Measurements from ENCODE around the gene RASA3.

RASA3 gene

GRCh38 chr13:114063545-114064449, 68.6 kb downstream of the RASA3 start:
- DNase-seq, result no peak

- no peak for DNase-seq
Measured at GRCh38 chr13:114062754-114063153, 69.7 kb downstream of the RASA3 start.

DNA sequence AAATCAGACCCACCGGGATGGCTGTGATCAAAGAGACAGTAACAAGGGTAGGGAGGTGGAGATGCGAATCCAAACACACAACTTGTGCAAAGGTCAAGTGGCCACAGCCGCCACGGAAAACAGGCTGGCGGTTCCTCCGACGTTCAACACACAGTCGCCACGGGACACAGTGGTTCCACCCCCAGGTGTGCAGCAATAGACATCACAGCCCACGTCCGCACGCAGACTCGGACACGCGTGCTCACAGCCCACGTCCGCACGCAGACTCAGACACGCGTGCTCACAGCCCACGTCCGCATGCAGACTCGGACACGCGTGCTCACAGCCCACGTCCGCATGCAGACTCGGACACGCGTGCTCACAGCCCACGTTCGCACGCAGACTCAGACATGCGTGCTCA, 70.1 kb downstream of the RASA3 start:
- no peak for DNase-seq

- DNase-seq, result no peak
Measured at GRCh38 chr13:114061744-114062143, 70.7 kb downstream of the RASA3 start.

DNA sequence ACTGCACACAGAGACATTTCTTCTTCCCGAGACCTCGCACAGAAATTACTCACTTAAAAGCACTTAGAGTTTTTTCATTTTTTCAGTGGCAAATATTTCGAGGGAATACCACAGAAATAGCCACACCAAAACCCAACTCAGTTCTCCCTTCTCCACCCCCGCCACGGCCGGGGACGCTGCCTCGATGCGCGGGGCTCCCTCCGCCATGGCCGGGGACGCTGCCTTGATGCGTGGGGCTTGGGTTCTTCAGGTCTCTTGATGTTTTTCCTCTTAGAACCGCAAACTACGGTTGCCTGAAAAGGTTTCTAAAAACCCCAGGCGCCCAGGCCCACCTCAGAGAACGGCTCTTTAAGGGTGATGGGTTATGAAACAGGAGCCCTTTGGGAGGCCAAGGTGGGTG, 71.4 kb downstream of the RASA3 start:
- DNase-seq, result no peak

DNA sequence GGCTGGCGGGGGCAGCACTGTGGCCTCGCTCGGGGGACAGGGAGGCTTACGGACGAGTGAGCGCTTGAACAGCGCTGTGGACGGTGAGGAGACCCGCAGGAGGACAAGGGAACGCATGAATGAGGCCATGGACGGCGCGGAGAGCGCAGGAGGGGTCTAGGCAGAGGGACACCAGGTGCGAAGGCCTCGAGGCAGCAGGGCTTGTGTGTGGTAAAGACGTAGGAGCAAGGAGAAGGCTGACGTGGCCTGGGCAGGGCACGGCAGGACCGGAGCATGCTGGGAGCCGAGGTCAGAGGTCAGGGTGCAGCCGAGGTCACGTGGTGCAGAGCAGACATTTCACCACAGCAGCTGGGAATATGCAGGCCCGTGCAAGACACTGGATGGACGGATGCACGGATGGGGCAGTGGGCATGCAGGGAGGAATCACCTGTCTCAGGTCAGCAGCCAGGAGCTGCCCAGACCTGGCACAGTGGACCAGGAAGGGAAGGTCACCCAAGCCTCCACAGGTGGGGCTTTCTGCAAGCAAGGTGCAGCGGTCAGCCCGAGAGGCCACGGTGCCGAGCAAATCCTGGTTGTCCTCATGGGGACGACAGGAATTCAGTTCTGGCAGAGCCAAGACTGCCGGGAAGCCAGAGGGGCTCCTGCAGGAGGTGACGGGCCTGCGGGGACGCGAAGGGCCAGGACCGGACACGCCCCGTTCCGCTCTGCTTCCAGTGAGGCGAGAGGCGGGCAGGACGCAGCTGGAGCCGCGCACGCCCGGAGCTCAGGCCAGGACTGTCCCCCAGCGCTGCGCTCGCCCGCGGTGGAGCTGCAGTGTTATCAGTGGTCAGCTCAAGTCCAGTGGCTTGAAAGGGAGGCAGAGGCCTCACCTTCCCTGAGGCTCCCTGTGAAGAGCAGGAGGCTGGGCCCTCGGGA, 72.2 kb downstream of the RASA3 start:
- DNase-seq, result no peak

DNA sequence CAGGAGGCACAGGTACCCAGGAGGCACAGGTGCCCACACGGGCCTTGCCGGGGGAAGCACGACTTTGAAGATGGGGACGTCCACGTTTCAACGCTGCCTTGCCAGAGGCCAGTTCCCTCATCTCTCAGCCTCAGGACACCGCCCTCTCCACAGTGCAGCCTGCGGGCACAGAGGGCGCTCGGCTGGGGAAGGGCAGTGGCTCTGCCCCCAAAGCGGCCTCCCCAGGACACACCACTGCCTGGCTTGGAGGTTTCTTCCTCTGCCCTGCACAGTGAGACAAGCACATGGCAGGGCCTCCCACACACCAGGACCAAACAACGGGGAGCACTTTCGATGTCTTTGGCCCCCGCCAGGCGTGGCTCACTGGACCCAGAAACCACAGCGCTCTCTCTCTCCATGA, 73.0 kb downstream of the RASA3 start:
- DNase-seq, result no peak

- no peak for DNase-seq
Measured at GRCh38 chr13:114058051-114058867, 74.2 kb downstream of the RASA3 start.

DNA sequence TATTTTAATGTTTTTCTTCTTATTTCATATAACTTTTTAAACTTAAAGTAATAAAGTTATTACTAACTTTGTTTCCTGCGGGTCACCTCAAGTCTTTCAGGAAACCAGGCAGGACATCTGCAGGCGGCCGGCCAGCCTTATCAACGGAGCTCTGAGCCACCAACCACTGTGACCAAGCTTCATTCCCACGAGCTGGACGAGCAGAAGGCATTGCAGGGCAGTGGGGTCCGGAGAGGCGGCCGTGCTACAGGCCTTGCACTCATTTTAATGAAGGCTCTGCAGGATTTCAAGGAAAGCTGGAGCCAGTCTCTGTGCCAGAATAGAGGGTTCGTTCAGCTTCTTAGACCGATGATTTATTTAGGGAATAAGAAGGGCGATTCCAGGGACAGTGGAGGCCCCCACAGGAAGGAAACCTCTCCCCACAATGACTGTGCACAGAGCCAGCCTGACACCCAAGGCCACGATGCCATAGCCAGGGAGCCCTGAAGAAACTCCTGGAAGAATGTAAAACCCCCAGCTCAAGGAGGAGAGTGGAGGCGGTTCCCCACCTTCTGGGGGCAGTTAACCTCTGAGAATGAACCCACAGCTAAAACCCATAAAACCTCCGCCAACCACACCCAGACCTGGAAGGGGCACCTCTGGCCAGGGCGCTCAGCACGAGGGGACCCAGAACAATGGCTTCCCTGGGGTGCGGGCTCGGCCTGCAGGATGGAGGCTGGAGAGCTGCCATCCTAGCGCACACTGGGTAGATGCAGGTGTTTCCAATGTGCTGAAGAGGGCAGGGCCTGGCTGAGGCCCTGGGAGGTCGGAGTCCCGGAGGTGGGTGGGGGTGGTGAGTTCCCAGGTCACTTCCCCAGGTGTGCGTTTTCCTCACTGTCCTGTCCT, 75.0 kb downstream of the RASA3 start:
- DNase-seq, result no peak

DNA sequence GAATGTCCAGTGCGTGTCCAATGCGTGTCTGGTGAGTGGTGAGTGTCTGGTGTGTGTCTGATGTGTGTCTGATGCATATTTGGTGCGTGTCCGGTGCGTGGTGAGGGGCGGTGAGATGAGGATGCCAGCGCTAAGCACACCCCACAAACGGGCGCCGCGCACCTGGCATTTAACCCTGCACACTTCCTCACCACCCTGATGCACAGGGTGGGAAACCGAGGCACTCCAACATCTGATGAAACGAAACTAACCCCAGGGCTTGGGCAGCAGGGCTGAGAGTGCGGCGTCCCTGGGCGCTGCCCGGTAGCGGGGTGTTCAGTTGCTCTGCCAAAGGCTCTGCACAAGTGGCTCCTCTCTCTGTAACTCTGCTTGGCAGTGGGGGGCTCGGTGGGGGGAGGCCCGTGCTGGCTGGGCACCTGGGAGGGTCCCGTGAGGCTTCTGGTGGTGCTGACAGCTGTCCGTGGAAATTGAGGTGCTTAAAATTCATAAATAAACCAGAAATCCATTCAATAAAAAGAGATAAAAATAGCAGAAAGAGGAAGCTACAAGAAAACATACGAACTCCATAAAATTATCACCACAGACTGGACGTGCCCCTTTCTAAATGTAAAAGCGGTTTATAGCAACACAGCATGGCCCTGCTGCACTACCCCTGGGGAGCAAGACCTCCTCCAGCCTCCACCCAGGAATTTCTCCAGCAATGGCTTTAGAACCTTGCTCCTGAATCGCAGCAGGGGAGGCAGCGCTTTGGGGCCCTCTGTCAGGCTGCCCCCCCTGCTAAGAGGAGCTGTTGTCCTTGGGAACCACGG, 76.0 kb downstream of the RASA3 start:
- DNase-seq, result no peak

DNA sequence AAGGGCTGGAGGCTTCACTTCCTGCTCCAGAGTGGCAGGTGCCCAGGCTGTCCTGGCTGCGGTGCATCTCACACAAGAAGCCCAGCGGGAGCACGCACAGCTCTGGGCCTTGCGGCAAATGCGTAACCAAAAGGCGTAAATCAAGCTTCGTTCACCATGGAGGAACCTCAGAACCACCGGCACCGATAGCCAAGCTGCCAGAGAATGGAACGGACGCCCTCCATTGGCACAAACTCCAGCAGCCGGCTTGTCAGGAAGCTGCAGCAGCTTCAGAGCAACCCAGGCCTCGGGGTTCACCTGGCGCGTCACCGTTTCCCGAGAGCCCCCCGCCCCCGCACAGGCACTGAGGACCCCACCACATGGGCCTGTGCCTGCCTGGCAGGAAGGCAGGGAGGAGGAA, 76.7 kb downstream of the RASA3 start:
- DNase-seq, result no peak

- DNase-seq, result no peak
Measured at GRCh38 chr13:114054830-114055439, 77.5 kb downstream of the RASA3 start.

DNA sequence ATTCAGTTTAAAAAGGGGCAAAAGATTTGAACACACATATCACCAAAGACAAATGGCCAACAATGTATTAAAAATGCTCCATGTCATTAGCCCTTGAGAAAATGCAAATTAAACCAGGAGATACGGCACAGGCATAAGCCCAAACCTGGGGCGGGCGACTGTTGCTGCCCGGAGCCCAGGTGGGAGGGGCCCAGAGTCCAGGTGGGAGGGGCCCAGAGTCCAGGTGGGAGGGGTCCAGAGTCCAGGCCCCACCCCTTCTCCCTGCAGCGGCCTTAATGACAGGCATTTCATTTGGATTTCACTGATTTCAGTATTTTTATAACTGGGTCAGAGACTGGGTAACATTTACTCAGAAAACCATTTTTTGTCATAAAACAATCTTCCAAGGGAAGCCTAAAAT, 78.2 kb downstream of the RASA3 start:
- no peak for DNase-seq

- DNase-seq, result no peak
Measured at GRCh38 chr13:114053026-114053425, 79.4 kb downstream of the RASA3 start.

GRCh38 chr13:114050536-114051450, 81.6 kb downstream of the RASA3 start:
- no peak for DNase-seq

- no peak for DNase-seq
Measured at GRCh38 chr13:114049626-114050101, 82.8 kb downstream of the RASA3 start.

GRCh38 chr13:114049026-114049425, 83.4 kb downstream of the RASA3 start:
- DNase-seq, result no peak

GRCh38 chr13:114048443-114048842, 84.0 kb downstream of the RASA3 start:
- DNase-seq, result no peak

GRCh38 chr13:114047358-114047881, 85.0 kb downstream of the RASA3 start:
- no peak for DNase-seq

Measured in NCI-H446 treated with DMSO at 0.1 percent for 48 hours (cell line).